ENCODE data around the gene LCE1E. TPM values are rescaled to one million over a fixed set of nuclear protein-coding genes. Genes with fewer than 3 reads are reported as not detected.

The LCE1E gene
- total RNA-seq, 1 donor from 2014 or later, result not detected

- intact Hi-C loops (cut with micrococcal nuclease), result no loop called here
- Mint-ChIP-seq H3K4me1 (ENCODE audit: low read depth) (no peaks in the 10 kb centered on the region), H3K36me3 (ENCODE audit: low read depth) (no peaks in the 10 kb centered on the region), H3K4me3 (no peak overlapping the region), H3K27ac (no peak overlapping the region), H3K27me3 (ENCODE audit: insufficient read depth) (no peaks in the 10 kb centered on the region), H3K9me3 (no peaks in the 10 kb centered on the region)
- DNase-seq (ENCODE audit: low spot score), result no peak
These were observed 26.4 kb upstream of the LCE1E start for GRCh38 chr1:152759453-152760173.

GRCh38 chr1:152760551-152761190 is 25.4 kb upstream of the LCE1E start:
- no peak for DNase-seq (ENCODE audit: low spot score)
- no peaks in the 10 kb centered on the region for H3K9me3 Mint-ChIP-seq
- H3K4me1 Mint-ChIP-seq (ENCODE audit: low read depth), result no peaks in the 10 kb centered on the region
- H3K27ac Mint-ChIP-seq, result no peak overlapping the region
- H3K36me3 Mint-ChIP-seq (ENCODE audit: low read depth), result no peaks in the 10 kb centered on the region
- no peak overlapping the region for H3K4me3 Mint-ChIP-seq
- intact Hi-C loops (cut with micrococcal nuclease), result no loop called here
- H3K27me3 Mint-ChIP-seq (ENCODE audit: insufficient read depth), result no peaks in the 10 kb centered on the region

- no peak for DNase-seq (ENCODE audit: low spot score)
- intact Hi-C loops (cut with micrococcal nuclease), result no loop called here
- no peak overlapping the region for H3K4me3 Mint-ChIP-seq
- H3K9me3 Mint-ChIP-seq, result no peaks in the 10 kb centered on the region
- H3K27me3 Mint-ChIP-seq (ENCODE audit: insufficient read depth), result no peaks in the 10 kb centered on the region
- H3K4me1 Mint-ChIP-seq (ENCODE audit: low read depth), result no peaks in the 10 kb centered on the region
- H3K27ac Mint-ChIP-seq, result no peak overlapping the region
- H3K36me3 Mint-ChIP-seq (ENCODE audit: low read depth), result no peaks in the 10 kb centered on the region
These were observed 24.3 kb upstream of the LCE1E start for GRCh38 chr1:152761609-152762213.

GRCh38 chr1:152768847-152769533 is 17.1 kb upstream of the LCE1E start:
- no peak for DNase-seq (ENCODE audit: low spot score)
- no peak overlapping the region for H3K27ac Mint-ChIP-seq
- H3K36me3 Mint-ChIP-seq (ENCODE audit: low read depth), result no peaks in the 10 kb centered on the region
- peaks cover 7% of the 10 kb centered on the region for H3K27me3 Mint-ChIP-seq (ENCODE audit: insufficient read depth)
- H3K4me3 Mint-ChIP-seq, result no peak overlapping the region
- H3K4me1 Mint-ChIP-seq (ENCODE audit: low read depth), result no peaks in the 10 kb centered on the region
- H3K9me3 Mint-ChIP-seq, result no peaks in the 10 kb centered on the region
- intact Hi-C loops (cut with micrococcal nuclease), result no loop called here

DNA sequence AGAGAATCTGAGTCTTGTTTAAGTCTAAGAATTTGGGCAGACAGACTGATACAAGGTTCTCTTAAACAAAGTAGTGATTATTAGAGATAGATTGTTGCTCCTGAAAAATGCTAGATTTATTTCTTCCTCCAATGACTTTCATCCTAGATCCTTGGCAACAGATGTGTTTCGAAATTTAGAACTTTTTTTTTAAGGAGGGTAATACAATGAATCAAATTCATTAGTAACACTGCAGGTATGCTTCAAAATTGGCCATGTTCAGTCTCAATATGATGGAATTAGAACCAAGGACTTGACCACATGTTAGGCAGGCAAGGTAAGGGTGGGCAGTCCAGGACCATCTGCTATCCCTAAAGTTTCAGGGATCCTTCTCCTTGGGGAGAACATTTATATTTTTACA is 15.6 kb upstream of the LCE1E start:
- H3K27me3 Mint-ChIP-seq (ENCODE audit: insufficient read depth), result peaks cover 7% of the 10 kb centered on the region
- intact Hi-C loops (cut with micrococcal nuclease), result no loop called here

DNA sequence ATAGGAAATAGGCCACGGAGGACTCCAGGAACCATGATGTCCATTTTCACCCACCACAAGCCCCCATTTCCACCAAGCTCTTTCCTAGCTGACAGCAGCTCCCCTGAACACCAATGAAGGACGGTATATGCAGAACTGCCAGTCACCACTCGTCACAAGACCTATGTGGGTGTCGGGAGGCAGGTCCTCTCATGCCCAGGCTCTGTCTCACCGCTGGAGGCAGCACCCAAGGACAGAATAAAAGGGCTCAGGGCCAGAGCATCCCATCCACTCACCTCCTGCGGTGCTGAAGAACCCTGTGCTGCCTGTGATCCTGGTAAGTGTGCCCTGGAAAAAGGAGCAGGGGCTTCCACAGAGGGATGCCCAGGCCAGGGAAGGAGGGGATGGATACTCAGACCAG is 11.2 kb upstream of the LCE1E start, which contains the start of gene LCE1F:
Gene LCE1F, plus strand, starts transcription at position 266 of the 400 bp plus-strand sequence. CDS start 1,232 bp downstream, outside the sequence.
- H3K4me3 Mint-ChIP-seq, result no peak within 1 kb of the TSS
- peaks cover 10% of the 10 kb centered on the region for H3K27me3 Mint-ChIP-seq (ENCODE audit: insufficient read depth)
- H3K9me3 Mint-ChIP-seq, result no peaks in the 10 kb centered on the region
- H3K36me3 Mint-ChIP-seq (ENCODE audit: low read depth), result no peaks in the 10 kb centered on the region
- no peaks in the 10 kb centered on the region for H3K4me1 Mint-ChIP-seq (ENCODE audit: low read depth)
- intact Hi-C loops (cut with micrococcal nuclease), result no loop called here
- no peak for DNase-seq (ENCODE audit: low spot score)
- H3K27ac Mint-ChIP-seq, result no peak within 1 kb of the TSS

More for the DNA sequence above, 15.6 kb upstream of the LCE1E start:
- Mint-ChIP-seq H3K27ac (no peak overlapping the region), H3K9me3 (no peaks in the 10 kb centered on the region), H3K36me3 (ENCODE audit: low read depth) (no peaks in the 10 kb centered on the region), H3K4me1 (ENCODE audit: low read depth) (no peaks in the 10 kb centered on the region), H3K4me3 (no peak overlapping the region)
- DNase-seq (ENCODE audit: low spot score), result no peak

DNA sequence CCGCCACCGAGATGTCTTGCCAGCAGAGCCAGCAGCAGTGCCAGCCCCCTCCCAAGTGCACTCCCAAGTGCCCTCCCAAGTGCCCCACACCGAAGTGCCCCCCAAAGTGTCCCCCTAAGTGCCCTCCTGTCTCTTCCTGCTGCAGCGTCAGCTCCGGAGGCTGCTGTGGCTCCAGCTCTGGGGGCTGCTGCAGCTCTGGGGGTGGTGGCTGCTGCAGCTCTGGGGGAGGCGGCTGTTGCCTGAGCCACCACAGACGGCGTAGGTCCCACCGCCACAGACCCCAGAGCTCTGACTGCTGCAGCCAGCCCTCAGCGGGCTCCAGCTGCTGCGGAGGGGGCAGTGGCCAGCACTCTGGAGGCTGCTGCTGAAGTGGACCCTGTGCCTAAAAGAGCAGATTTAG is 9.7 kb upstream of the LCE1E start:
- H3K27me3 Mint-ChIP-seq (ENCODE audit: insufficient read depth), result peaks cover 3% of the 10 kb centered on the region
- H3K4me1 Mint-ChIP-seq (ENCODE audit: low read depth), result no peaks in the 10 kb centered on the region
- H3K36me3 Mint-ChIP-seq (ENCODE audit: low read depth), result no peaks in the 10 kb centered on the region
- no peak overlapping the region for H3K4me3 Mint-ChIP-seq
- no peaks in the 10 kb centered on the region for H3K9me3 Mint-ChIP-seq
- intact Hi-C loops (cut with micrococcal nuclease), result no loop called here
- DNase-seq (ENCODE audit: low spot score), result no peak
- H3K27ac Mint-ChIP-seq, result no peak overlapping the region

- no peak overlapping the region for H3K4me3 Mint-ChIP-seq
These were observed 8.4 kb upstream of the LCE1E start for GRCh38 chr1:152777510-152778137.

GRCh38 chr1:152783095-152783494 is 3.0 kb upstream of the LCE1E start:
- Mint-ChIP-seq H3K4me3 (no peak overlapping the region), H3K27ac (no peak overlapping the region), H3K4me1 (ENCODE audit: low read depth) (no peaks in the 10 kb centered on the region), H3K9me3 (no peaks in the 10 kb centered on the region), H3K36me3 (ENCODE audit: low read depth) (no peaks in the 10 kb centered on the region), H3K27me3 (ENCODE audit: insufficient read depth) (peaks cover 4% of the 10 kb centered on the region)
- DNase-seq (ENCODE audit: low spot score), result no peak
- intact Hi-C loops (cut with micrococcal nuclease), result no loop called here

More at GRCh38 chr1:152777510-152778137, 8.4 kb upstream of the LCE1E start:
- Mint-ChIP-seq H3K27me3 (ENCODE audit: insufficient read depth) (peaks cover 3% of the 10 kb centered on the region), H3K36me3 (ENCODE audit: low read depth) (no peaks in the 10 kb centered on the region), H3K9me3 (no peaks in the 10 kb centered on the region), H3K27ac (no peak overlapping the region), H3K4me1 (ENCODE audit: low read depth) (no peaks in the 10 kb centered on the region)
- DNase-seq (ENCODE audit: low spot score), result no peak
- intact Hi-C loops (cut with micrococcal nuclease), result no loop called here

DNA sequence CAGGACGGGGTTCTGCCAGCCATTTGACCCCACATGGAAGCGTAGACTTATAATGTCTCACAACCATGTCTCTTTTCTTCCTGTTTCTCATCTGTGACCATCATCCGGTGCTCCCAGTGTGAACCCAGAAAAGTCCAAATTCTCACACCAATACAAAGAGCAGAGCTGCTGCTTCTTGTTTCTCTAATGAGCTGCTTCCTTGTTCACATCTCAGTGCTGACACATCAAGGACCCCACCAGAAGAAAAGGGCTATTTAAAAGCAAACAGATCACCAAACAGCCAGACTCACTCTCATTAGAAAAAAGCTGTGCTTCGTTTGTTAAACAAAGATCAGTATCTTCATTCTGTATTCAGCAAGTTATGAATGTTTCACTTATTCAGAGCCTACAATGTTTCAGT is 9.6 kb downstream of the LCE1E start:
- intact Hi-C loops (cut with micrococcal nuclease), result no loop called here
- no peak for DNase-seq (ENCODE audit: low spot score)
- Mint-ChIP-seq H3K9me3 (no peaks in the 10 kb centered on the region), H3K27me3 (ENCODE audit: insufficient read depth) (peaks cover 2% of the 10 kb centered on the region), H3K4me1 (ENCODE audit: low read depth) (no peaks in the 10 kb centered on the region), H3K36me3 (ENCODE audit: low read depth) (no peaks in the 10 kb centered on the region), H3K4me3 (no peak overlapping the region), H3K27ac (no peak overlapping the region)

GRCh38 chr1:152796421-152796820 is 10.4 kb downstream of the LCE1E start, which contains the start of gene LCE1D:
Gene LCE1D (plus strand): TSS chr1:152796721. CDS start chr1:152797795, 1,074 bp downstream.
- Mint-ChIP-seq H3K36me3 (ENCODE audit: low read depth) (no peaks in the 10 kb centered on the region), H3K4me1 (ENCODE audit: low read depth) (no peaks in the 10 kb centered on the region), H3K4me3 (no peak within 1 kb of the TSS), H3K27ac (no peak within 1 kb of the TSS), H3K27me3 (ENCODE audit: insufficient read depth) (peaks cover 2% of the 10 kb centered on the region), H3K9me3 (no peaks in the 10 kb centered on the region)
- no peak for DNase-seq (ENCODE audit: low spot score)
- intact Hi-C loops (cut with micrococcal nuclease), result no loop called here

GRCh38 chr1:152801333-152801732 is 15.3 kb downstream of the LCE1E start:
- peaks cover 8% of the 10 kb centered on the region for H3K27me3 Mint-ChIP-seq (ENCODE audit: insufficient read depth)
- no peak overlapping the region for H3K4me3 Mint-ChIP-seq
- DNase-seq (ENCODE audit: low spot score), result no peak
- intact Hi-C loops (cut with micrococcal nuclease), result no loop called here
- H3K4me1 Mint-ChIP-seq (ENCODE audit: low read depth), result no peaks in the 10 kb centered on the region
- no peaks in the 10 kb centered on the region for H3K36me3 Mint-ChIP-seq (ENCODE audit: low read depth)
- H3K9me3 Mint-ChIP-seq, result no peaks in the 10 kb centered on the region
- no peak overlapping the region for H3K27ac Mint-ChIP-seq

All from activated T-helper 1 cell treated with anti-CD3 and anti-CD28 coated beads, Interleukin-12 subunit alpha, Interleukin-12 subunit beta, Interleukin-2, Interleukin-4 antibody, amounts not matched to agents 30 ng/mL and 10 ng/mL and 1 ng/mL, durations not matched to agents 14 hours and 24 hours and 36 hours (primary cell).